ENCODE measurements around the gene SYP.

DNA sequence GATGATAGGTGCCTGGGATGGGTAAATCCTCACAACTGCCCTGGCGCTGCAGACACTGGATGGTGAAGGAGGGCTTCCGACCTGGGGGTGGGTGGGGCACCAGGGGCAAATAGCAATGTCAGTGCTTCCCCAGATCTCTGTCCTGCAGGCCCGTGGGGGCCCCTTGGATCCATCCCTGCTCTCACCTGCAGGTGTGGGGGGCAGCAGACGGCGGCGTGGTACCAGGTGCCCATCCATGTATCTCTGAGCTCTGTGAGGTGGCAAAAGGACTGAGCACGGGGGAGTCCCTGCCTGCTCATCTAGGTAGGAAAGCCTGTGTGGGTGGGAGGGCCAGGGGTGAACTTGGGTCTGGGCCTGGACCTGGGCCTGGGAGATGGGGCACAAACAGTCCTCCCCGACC, 6.5 kb upstream of the SYP start:
- TF ChIP-seq, protein P1, sequence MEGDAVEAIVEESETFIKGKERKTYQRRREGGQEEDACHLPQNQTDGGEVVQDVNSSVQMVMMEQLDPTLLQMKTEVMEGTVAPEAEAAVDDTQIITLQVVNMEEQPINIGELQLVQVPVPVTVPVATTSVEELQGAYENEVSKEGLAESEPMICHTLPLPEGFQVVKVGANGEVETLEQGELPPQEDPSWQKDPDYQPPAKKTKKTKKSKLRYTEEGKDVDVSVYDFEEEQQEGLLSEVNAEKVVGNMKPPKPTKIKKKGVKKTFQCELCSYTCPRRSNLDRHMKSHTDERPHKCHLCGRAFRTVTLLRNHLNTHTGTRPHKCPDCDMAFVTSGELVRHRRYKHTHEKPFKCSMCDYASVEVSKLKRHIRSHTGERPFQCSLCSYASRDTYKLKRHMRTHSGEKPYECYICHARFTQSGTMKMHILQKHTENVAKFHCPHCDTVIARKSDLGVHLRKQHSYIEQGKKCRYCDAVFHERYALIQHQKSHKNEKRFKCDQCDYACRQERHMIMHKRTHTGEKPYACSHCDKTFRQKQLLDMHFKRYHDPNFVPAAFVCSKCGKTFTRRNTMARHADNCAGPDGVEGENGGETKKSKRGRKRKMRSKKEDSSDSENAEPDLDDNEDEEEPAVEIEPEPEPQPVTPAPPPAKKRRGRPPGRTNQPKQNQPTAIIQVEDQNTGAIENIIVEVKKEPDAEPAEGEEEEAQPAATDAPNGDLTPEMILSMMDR (IDR thresholded peaks at IDR 0.05), result no peak
- TF ChIP-seq POLR2A (IDR thresholded peaks at IDR 0.05), result no peak
- no peak for TF ChIP-seq POLR2AphosphoS5 (IDR thresholded peaks at IDR 0.05)

All from breast epithelium (tissue), 3 donors.